GM12878 (cell line): ENCODE measurements around the gene DNAJC25. TPM values are rescaled to one million over a fixed set of nuclear protein-coding genes. Genes with fewer than 3 reads are reported as not detected.

Experiments
- ATAC-seq: fragments of 200-7000 bp; cut with Tn5 transposase; 3 replicates; pipeline ENCODE4 v1.9.1; 2020; ENCODE audit warnings: mild to moderate bottlenecking, moderate library complexity
- BruUV-seq: library from RNA; stranded (reverse); fragments of 400-500 nt; replicated peaks from 2 replicates; lab custom pipeline; 2021; lab: Mats Ljungman, UMichigan
- CTCF ChIA-PET: fragments of 300-600 bp; sonication (Branson Sonifier 250); formaldehyde crosslinking; extraction: SDS; loops from one replicate; lab custom pipeline; 2021; ENCODE audit warnings: inconsistent platforms; lab: Yijun Ruan, JAX
- POLR2A ChIA-PET: fragments of 350-600 bp; formaldehyde crosslinking; extraction: SDS; loops from one replicate; lab custom pipeline; 2021; ENCODE audit warnings: inconsistent platforms; lab: Charles Lee
- RAD21 ChIA-PET: fragments of 300-600 bp; sonication (Branson Sonifier 250); formaldehyde crosslinking; loops from one replicate; lab custom pipeline; 2023; ENCODE audit warnings: antibody characterized with exemption; ENCODE audit not compliant: unreplicated experiment; lab: Charles Lee
- SMC1A ChIA-PET: fragments of 300-600 bp; sonication (Branson Sonifier 250); formaldehyde crosslinking; loops from one replicate; lab custom pipeline; 2023; ENCODE audit not compliant: unreplicated experiment, uncharacterized antibody; lab: Charles Lee
- DNase-seq: peaks from one replicate; pipeline ENCODE4 v3.0.0-alpha.2; 2011; ENCODE audit warnings: low read depth, low spot score
- FAIRE-seq: peaks from 3 replicates; lab custom pipeline; 2011; peaks lifted over from hg19 to GRCh38; lab: Jason Lieb, UNC
- H2AFZ ChIP-seq: 2 replicates; pipeline ENCODE4 v1.6.0; 2011; ENCODE audit warnings: low read depth, low read length, control low read depth; ENCODE audit not compliant: control insufficient read depth
- H3K27ac ChIP-seq: 2 replicates; pipeline ENCODE4 v1.5.1; 2011; ENCODE audit warnings: control low read depth; ENCODE audit not compliant: control insufficient read depth, insufficient read depth
- H3K27me3 ChIP-seq, 2 experiments: replicated peaks in 1 of 2; 2 replicates each; pipeline versions ENCODE4 v1.6.0 to v1.6.1; 2011; ENCODE audit warnings: low read length in 1 of 2; ENCODE audit not compliant: control insufficient read depth in 2 of 2, insufficient read depth in 2 of 2
- H3K36me3 ChIP-seq, 2 experiments: 2 replicates each; pipeline ENCODE4 v1.5.1; 2011; ENCODE audit warnings: low read length in 1 of 2; ENCODE audit not compliant: control insufficient read depth in 2 of 2, insufficient read depth in 2 of 2
- H3K4me1 ChIP-seq: 2 replicates; pipeline ENCODE4 v1.6.1; 2011; ENCODE audit warnings: mild to moderate bottlenecking, low read length, moderate library complexity, mixed read lengths; ENCODE audit not compliant: control insufficient read depth, insufficient read depth
- H3K4me2 ChIP-seq: 2 replicates; pipeline ENCODE4 v1.6.0; 2011; ENCODE audit warnings: control low read depth; ENCODE audit not compliant: control insufficient read depth, insufficient read depth
- H3K4me3 ChIP-seq: fragments of 200-600 bp; sonication (generic); 2 replicates; pipeline ENCODE4 v1.5.1; 2016
- H3K79me2 ChIP-seq: 2 replicates; pipeline ENCODE4 v1.6.0; 2011; ENCODE audit warnings: low read length; ENCODE audit not compliant: control insufficient read depth, insufficient read depth
- H3K9ac ChIP-seq: 2 replicates; pipeline ENCODE4 v1.8.0; 2011; ENCODE audit warnings: low read length, control low read depth, mixed read lengths; ENCODE audit not compliant: control insufficient read depth, insufficient read depth
- H3K9me3 ChIP-seq: replicated peaks from 3 replicates; pipeline ENCODE4 v1.5.1; 2011; ENCODE audit warnings: mild to moderate bottlenecking, low read length; ENCODE audit not compliant: control insufficient read depth, insufficient read depth
- H4K20me1 ChIP-seq: 2 replicates; pipeline ENCODE4 v1.6.0; 2011; ENCODE audit not compliant: control insufficient read depth, insufficient read depth
- CBFB ChIP-seq: IDR thresholded peaks from 2 replicates; pipeline ENCODE4 v1.6.1; 2016; ENCODE audit warnings: antibody characterized with exemption, low read depth
- CBX3 ChIP-seq: fragments of 200-600 bp; sonication (generic); IDR thresholded peaks from 2 replicates; pipeline ENCODE4 v1.6.1; 2016; ENCODE audit warnings: low read depth, borderline replicate concordance
- NFXL1 ChIP-seq: fragments of 450-650 bp; IDR thresholded peaks from 2 replicates; pipeline ENCODE4 v1.6.1; 2017; ENCODE audit warnings: antibody characterized with exemption, mild to moderate bottlenecking, borderline replicate concordance
- WGBS: methylation state at CpG from one replicate; pipeline ENCODE4 v1.1.6; 2016; ENCODE audit warnings: low lambda C conversion rate; ENCODE audit not compliant: insufficient replicate concordance, insufficient coverage; ENCODE audit errors: missing lambda C conversion rate; 5-methylcytosine and 5-hydroxymethylcytosine counted together
- in situ Hi-C: fragments of 300-500 bp; cut with MboI; formaldehyde crosslinking; loops from 9 replicates; pipeline ENCODE4 v1.14.3; 2018; ENCODE audit warnings: mixed read lengths
- intact Hi-C: fragments of 100-400 bp; cut with micrococcal nuclease; formaldehyde crosslinking; loops from one replicate; pipeline ENCODE4 v1.14.2; 2022; ENCODE audit not compliant: unreplicated experiment
- polyA plus RNA-seq, 11 experiments: library from polyadenylated mRNA; depleted of rRNA in 4 of 11; unstranded in 6 of 11; stranded (reverse) in 5 of 11; fragments of >200 nt; fragmentation: Nextera tagmentation in 4 of 11; fragmentation: Illumina TruSeq in 1 of 11; extraction: Ambion mirVana in 4 of 11; extraction: Trizol in 1 of 11; gene quantifications; 1 replicate in 1 of 11; 2 replicates in 10 of 11; pipeline versions ENCODE4 v1.2.1 to v1.2.3, GENCODE V29; 2011 to 2016; ENCODE audit warnings: inconsistent platforms in 2 of 11, missing spikeins in 2 of 11, low read depth in 1 of 11
- total RNA-seq, 4 experiments: library from RNA; depleted of rRNA in 3 of 4; stranded (reverse); fragments of >200 nt in 3 of 4; fragmentation: Illumina TruSeq in 1 of 4; extraction: Trizol in 1 of 4; gene quantifications; 2 replicates each; pipeline versions ENCODE4 v1.2.1 to v1.2.3, GENCODE V29; 2013 to 2021
- TF ChIP-seq, protein P1 (sequence below): fragments of 450-650 bp; formaldehyde crosslinking; IDR thresholded peaks from 2 replicates; pipeline ENCODE4 v1.4.0; 2022; ENCODE audit warnings: mild to moderate bottlenecking, moderate library complexity
- TF ChIP-seq, protein P2 (sequence below): fragments of 450-650 bp; IDR thresholded peaks from 2 replicates; pipeline ENCODE4 v1.6.1; 2016; ENCODE audit warnings: mild to moderate bottlenecking
- TF ChIP-seq, protein P3 (sequence below): IDR thresholded peaks from 2 replicates; pipeline ENCODE4 v1.6.1; 2012; ENCODE audit warnings: improper control_type of control experiment, low read depth, low read length; ENCODE audit not compliant: insufficient replicate concordance

The DNAJC25 gene
- total and polyA plus RNA-seq, 10 of the 15 experiments (the other 5 are each of a cell fraction or from before 2014, with no cell fraction given), result 2.4 to 6.4 (median 4.0) TPM

DNA sequence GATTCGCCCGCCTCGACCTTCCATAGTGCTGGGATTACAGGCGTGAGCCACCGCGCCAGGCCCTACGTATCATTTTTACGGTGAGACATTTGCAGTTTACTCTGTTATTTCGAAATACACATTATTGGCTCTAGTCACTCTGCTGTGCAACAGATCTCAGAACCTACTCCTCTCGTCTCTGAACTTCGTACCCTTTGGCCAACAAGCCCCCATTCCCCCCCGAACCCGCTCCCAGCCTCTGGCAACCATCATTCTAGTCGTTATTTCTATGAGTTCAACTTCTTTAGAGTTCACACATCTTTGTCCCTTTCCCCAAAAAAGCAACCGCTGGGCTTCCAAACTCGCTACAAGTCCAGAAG is 32.4 kb upstream of the DNAJC25 start:
- Histone ChIP-seq H3K9ac (peak overlapping the region; percentile 29; the same call in 1 of the 2 replicates), H3K27ac (no peak overlapping the region), H3K4me3 (peak overlapping the region; percentile 78), H3K4me2 (peak overlapping the region; percentile 93), H3K36me3 (no peaks in the 10 kb centered on the region), H3K79me2 (no peaks in the 10 kb centered on the region), H3K27me3 (peaks cover 0 to 4% of the 10 kb centered on the region in 2 experiments; a peak in 2 of 4 replicates), H3K9me3 (no peaks in the 10 kb centered on the region), H4K20me1 (no peaks in the 10 kb centered on the region; the same call in 1 of the 2 replicates), H3K4me1 (no peaks in the 10 kb centered on the region), H2AFZ (peak overlapping the region; percentile 60)
- in situ Hi-C loops, result no loop called here
- no TSS peak for BruUV-seq
- no peak for FAIRE-seq
- ChIA-PET CTCF (interaction anchor here (0.8 to 3.5 kb wide), 14 partner anchors 14 to 476 kb away, joined by 3 to 28 read pairs (median 4); no protein-coding TSS in a partner anchor), POLR2A (interaction anchor here (0.9 to 1.4 kb wide), 2 partner anchors 139 to 144 kb away, joined by 3 read pairs; no protein-coding TSS in a partner anchor), RAD21 (interaction anchor here (0.9 to 2.5 kb wide), 3 partner anchors 23 to 476 kb away, joined by 5 to 13 read pairs (median 7); no protein-coding TSS in a partner anchor), SMC1A (interaction anchor here (0.7 to 1.3 kb wide), 7 partner anchors 13 to 474 kb away, joined by 3 to 7 read pairs (median 3); partner anchors contain the start of gene DNAJC25)
- ATAC-seq, result peak; percentile 21; the same call in 2 of the 3 replicates
- intact Hi-C loops, result no loop called here
- WGBS, result 13% methylated on average over 16 of the region's 16 CpGs
- TF ChIP-seq, protein P1, sequence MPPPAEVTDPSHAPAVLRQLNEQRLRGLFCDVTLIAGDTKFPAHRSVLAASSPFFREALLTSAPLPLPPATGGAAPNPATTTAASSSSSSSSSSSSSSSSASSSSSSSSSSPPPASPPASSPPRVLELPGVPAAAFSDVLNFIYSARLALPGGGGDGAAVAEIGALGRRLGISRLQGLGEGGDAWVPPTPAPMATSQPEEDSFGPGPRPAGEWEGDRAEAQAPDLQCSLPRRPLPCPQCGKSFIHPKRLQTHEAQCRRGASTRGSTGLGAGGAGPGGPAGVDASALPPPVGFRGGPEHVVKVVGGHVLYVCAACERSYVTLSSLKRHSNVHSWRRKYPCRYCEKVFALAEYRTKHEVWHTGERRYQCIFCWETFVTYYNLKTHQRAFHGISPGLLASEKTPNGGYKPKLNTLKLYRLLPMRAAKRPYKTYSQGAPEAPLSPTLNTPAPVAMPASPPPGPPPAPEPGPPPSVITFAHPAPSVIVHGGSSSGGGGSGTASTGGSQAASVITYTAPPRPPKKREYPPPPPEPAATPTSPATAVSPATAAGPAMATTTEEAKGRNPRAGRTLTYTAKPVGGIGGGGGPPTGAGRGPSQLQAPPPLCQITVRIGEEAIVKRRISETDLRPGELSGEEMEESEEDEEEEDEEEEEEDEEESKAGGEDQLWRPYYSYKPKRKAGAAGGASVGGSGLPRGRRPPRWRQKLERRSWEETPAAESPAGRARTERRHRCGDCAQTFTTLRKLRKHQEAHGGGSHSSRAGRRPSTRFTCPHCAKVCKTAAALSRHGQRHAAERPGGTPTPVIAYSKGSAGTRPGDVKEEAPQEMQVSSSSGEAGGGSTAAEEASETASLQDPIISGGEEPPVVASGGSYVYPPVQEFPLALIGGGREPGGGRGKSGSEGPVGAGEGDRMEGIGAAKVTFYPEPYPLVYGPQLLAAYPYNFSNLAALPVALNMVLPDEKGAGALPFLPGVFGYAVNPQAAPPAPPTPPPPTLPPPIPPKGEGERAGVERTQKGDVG (CRISPR knock-in tag), result no peak
- TF ChIP-seq, protein P2, sequence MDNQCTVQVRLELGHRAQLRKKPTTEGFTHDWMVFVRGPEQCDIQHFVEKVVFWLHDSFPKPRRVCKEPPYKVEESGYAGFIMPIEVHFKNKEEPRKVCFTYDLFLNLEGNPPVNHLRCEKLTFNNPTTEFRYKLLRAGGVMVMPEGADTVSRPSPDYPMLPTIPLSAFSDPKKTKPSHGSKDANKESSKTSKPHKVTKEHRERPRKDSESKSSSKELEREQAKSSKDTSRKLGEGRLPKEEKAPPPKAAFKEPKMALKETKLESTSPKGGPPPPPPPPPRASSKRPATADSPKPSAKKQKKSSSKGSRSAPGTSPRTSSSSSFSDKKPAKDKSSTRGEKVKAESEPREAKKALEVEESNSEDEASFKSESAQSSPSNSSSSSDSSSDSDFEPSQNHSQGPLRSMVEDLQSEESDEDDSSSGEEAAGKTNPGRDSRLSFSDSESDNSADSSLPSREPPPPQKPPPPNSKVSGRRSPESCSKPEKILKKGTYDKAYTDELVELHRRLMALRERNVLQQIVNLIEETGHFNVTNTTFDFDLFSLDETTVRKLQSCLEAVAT, result no peak
- TF ChIP-seq CBX3 (no peak), NFXL1 (no peak), CBFB (no peak)
- TF ChIP-seq, protein P3, sequence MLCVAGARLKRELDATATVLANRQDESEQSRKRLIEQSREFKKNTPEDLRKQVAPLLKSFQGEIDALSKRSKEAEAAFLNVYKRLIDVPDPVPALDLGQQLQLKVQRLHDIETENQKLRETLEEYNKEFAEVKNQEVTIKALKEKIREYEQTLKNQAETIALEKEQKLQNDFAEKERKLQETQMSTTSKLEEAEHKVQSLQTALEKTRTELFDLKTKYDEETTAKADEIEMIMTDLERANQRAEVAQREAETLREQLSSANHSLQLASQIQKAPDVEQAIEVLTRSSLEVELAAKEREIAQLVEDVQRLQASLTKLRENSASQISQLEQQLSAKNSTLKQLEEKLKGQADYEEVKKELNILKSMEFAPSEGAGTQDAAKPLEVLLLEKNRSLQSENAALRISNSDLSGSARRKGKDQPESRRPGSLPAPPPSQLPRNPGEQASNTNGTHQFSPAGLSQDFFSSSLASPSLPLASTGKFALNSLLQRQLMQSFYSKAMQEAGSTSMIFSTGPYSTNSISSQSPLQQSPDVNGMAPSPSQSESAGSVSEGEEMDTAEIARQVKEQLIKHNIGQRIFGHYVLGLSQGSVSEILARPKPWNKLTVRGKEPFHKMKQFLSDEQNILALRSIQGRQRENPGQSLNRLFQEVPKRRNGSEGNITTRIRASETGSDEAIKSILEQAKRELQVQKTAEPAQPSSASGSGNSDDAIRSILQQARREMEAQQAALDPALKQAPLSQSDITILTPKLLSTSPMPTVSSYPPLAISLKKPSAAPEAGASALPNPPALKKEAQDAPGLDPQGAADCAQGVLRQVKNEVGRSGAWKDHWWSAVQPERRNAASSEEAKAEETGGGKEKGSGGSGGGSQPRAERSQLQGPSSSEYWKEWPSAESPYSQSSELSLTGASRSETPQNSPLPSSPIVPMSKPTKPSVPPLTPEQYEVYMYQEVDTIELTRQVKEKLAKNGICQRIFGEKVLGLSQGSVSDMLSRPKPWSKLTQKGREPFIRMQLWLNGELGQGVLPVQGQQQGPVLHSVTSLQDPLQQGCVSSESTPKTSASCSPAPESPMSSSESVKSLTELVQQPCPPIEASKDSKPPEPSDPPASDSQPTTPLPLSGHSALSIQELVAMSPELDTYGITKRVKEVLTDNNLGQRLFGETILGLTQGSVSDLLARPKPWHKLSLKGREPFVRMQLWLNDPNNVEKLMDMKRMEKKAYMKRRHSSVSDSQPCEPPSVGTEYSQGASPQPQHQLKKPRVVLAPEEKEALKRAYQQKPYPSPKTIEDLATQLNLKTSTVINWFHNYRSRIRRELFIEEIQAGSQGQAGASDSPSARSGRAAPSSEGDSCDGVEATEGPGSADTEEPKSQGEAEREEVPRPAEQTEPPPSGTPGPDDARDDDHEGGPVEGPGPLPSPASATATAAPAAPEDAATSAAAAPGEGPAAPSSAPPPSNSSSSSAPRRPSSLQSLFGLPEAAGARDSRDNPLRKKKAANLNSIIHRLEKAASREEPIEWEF, result no peak
- no peak for DNase-seq
